Activated CD4-positive, alpha-beta T cell treated with anti-CD3 and anti-CD28 coated beads, Interleukin-2, amount 50 U/mL, for 24 hours (primary cell): Measurements from ENCODE around the gene SLC34A1.

Experiments
- DNase-seq, 2 donors: peaks; one replicate each; pipeline ENCODE4 v3.0.0-alpha.2; 2020; ENCODE audit warnings: low read depth in 1 of 2, low spot score in 1 of 2

Gene SLC34A1

DNA sequence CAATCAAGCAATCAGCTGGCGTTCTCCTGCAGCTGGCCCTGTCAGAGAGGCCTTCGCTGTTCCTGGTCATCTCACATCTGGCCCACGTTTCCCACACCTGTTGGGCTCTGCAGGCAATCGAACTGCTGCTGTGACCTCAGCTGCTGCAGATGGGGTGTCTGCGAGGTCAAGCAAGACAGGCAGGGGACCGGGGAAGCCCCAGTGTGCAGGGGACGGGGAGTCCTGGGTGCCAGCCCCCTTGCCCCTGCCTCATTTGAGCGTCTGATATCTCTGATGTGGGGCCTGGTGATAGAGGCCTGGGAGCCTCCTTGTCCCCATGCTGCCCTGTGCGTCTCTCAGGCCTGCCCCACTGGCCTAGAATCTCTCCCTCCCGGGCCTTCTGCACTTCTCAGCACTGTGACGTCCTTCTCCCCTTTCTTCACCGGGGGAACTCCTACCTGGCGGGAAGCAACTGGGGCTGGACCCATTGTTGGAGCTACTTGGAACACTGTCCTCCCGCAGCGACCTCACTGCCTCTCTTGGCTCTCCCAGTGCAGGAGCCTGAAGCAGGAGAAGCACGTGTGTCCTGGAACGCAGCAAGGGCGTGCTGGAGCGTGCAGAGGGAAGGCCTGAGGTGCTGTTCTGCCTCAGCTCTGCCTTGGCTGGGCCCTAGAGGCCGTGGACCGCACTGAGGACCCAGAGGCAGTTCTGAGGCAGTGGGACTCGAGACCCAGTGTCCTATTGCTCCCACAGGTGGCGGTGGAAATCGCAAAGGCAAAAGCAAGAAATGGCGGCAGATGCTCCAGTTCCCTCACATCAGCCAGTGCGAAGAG is 46.1 kb downstream of the SLC34A1 start:
- no peak for DNase-seq

DNA sequence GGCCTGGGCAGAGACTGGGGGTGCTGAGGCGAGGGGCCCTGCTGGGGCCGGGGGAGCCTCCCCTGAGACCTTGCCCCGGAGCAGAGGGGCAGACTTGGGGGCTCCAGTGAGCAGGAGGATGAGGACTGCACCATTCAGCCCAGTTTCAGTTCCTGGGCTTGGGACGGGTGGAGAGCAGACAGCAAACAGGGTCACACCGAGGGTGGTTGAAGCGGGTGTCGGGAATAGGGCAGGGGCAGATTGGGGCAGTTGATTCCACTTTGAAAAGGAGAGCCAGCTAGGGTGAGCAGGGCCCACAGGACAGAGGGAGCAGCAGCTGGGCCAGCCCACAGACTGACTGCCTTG is 46.7 kb downstream of the SLC34A1 start:
- DNase-seq, result no peak

GRCh38 chr5:177431317-177432142 is 47.3 kb downstream of the SLC34A1 start:
- DNase-seq, result peak in 1 of 2 donors; percentile 59

DNA sequence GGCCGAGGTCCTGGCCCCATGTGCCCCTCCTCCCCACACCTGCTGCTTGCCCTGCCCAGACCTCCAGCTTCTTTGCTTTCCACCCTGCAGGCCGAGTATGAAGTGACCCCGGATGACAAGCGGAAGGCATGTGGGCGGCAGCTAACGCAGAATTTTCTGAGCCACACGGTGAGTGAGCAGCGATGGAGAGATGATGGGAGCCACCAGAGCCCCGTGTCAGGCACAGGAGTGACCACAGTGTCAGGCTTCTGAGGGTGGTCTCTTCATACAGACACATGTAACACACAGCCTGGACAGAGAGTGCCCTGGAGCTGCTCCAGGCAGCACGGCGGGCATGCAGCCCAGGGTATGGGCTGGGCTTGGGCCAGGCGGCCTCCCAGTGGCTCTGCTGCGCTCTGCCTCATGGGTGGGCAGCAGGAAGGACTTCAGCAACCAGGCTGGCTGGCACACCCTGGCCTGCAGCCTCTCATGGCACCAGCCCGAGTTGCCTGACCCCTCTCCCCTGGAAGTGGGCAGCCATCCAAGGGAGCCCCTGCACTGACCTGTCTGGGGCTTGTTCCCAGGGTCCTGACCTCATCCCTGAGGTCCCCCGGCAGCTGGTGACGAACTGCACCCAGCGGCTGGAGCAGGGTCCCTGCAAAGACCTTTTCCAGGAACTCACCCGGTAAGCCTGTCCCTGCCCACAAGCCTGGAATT is 48.1 kb downstream of the SLC34A1 start:
- DNase-seq, result no peak

- no peak for DNase-seq
Observed at GRCh38 chr5:177432839-177433657, 48.8 kb downstream of the SLC34A1 start.

DNA sequence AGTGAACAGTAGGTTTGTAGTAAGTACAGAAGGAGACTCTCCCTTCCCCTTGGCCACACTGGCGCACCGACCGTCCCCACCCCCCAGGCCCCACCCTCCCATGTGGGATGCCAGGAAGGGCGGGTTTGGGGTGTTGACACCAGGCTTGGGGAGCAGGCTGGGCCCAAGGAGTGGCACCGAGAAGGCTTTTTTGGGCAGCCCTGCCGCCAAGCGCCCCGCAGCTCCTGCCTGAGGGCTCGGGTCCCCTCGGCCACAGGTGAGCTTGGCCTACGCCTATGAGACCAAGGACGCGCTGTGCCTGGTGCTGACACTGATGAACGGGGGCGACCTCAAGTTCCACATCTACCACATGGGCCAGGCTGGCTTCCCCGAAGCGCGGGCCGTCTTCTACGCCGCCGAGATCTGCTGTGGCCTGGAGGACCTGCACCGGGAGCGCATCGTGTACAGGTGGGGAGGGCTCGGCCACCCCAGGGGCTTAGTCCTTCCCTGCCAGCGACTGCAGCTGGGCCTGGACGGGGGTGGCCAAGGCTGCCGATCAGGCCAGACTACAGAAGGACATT is 49.5 kb downstream of the SLC34A1 start:
- DNase-seq, result no peak

DNA sequence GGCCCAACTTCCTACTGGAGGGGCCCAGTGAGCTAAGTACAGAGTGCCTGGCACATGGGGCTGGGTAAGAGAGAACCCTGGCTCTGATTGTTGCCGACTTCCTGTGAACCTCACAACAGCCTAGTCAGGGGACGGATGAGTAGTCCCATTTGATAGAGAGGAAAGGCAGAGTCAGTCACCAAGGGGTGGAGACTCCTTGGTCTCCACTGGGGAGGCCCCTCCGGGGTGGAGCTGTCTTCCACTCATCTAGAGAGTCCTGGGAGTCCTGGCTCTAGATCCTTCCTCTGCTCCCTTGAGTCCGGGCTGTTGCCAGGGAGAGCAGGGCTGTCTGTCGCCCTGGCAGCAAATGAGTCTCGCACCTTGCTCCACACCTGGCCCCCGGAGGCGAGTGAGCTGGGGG is 50.2 kb downstream of the SLC34A1 start:
- DNase-seq, result peak in 1 of 2 donors; percentile 70

DNA sequence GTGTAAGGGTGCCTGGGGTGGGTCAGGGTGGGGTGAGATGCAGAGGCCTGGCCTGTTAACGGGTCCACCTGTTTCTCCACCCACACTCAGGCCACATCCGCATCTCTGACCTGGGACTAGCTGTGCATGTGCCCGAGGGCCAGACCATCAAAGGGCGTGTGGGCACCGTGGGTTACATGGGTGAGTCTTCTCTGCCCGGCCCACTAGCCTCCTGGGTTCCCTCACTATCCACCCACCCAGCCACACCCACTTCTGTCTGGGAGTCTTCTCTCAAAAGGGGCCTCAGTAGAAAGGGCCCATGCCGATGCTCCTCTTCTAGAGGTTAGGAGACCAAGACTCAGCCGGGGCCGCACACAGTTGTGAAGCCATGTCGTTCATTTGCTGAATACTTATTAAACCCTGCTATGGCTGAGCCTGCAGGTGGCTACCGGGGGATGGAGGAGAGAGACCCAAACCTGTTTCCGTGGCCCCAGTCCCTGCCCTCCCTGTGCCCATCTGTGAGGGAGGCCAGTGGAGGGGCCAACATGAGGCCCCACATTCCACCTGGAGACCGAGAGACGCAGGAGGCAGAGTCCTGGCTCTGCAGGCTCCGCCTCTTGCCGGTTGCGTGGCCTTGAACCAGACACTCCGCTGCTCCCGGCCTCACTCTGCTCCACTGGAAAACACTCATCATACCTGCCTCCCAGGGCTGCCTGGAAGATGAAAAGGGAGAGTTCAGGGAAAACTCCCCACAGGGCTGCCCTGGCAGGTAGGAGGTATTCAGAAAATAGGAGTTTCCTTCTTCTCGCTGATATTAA is 50.9 kb downstream of the SLC34A1 start:
- DNase-seq, result no peak

DNA sequence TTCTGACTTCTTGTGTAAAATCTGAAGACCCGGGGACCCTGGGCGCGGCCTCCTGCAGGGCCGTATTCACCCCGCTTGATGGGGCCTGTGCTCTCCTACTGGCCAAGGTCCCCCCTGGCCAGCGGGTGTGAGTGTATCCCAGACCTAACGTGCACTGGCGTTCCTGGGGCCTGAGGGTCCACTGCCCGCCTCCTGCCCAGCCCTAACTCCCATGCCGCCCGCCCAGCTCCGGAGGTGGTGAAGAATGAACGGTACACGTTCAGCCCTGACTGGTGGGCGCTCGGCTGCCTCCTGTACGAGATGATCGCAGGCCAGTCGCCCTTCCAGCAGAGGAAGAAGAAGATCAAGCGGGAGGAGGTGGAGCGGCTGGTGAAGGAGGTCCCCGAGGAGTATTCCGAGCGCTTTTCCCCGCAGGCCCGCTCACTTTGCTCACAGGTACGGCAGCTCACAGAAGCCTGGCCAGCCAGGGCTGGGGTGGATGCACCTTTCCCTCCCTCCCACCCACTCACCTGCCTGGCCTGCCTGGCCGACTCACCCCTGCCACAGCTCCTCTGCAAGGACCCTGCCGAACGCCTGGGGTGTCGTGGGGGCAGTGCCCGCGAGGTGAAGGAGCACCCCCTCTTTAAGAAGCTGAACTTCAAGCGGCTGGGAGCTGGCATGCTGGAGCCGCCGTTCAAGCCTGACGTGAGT is 51.8 kb downstream of the SLC34A1 start:
- DNase-seq, result no peak

- no peak for DNase-seq
Observed at GRCh38 chr5:177437623-177438022, 53.4 kb downstream of the SLC34A1 start.

DNA sequence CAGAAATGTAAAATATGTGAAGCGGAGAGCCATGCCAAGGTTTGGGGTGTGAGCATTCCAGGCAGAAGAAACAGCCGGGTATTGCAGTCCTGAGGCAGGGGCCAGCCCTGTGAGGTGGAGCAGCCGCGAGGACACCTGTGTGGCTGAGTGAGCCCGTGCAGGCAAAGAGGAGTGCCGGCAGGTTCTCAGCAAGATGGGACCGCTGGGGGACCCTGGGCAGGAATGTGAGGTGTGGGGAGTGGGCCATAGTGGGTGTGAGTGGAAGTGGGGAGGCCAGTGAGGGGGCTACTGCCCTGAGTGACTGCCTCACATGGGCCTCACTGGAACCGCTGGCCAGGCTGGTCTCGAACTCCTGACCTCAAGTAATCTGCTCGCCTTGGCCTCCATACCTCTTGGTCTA is 54.2 kb downstream of the SLC34A1 start:
- no peak for DNase-seq

DNA sequence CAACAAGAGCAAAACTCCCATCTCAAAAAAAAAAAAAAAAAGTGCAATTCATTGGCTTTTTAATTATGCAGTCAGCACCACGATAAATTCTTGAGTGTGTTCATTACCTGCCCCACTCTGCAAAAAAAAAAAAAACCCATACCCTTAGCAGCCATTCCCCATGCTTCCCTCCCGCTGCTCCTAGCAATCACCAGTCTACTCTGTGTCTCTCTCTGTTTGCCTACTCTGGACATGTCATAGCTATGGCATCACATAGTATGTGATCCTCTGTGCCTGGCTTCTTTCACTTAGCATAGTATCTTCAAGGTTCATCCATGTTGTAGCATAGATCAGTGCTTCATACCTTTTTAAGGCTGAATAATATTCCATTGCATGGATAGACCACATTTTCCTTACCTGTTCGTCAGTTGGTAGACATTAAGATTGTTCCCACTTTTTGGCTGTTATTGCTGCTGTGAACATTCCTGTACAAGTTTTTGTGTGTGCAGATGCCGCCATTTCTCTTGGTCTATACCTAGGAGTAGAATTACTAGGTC is 55.4 kb downstream of the SLC34A1 start:
- no peak for DNase-seq

DNA sequence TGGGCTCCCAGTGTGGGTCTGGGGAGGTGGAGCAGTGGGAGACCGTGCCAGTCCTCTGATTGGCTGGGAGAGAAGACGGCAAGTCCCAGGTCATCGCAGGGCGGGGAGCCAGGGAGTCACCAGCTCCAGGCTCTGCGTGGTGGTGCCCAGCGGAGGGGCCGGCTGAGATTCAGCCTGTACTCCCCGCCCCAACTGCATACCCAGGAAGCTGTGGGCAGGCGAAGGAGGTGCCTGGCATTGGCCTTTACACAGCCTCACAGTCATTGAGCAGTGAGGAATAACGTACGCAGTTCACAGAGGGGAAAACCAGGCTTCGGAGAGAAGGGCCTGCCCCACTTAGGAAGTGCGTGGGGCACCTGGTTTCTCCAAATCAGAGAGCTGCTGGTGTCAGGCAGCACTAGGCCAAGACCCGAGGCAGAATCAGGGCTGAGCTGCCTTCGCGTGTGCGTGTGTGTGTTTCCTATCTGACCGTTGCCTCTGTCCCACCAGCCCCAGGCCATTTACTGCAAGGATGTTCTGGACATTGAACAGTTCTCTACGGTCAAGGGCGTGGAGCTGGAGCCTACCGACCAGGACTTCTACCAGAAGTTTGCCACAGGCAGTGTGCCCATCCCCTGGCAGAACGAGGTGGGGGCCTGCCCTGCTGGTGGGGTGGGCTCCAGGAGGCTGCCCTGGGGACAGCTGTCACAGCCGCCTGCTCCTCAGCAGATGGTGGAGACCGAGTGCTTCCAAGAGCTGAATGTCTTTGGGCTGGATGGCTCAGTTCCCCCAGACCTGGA is 56.2 kb downstream of the SLC34A1 start:
- no peak for DNase-seq

DNA sequence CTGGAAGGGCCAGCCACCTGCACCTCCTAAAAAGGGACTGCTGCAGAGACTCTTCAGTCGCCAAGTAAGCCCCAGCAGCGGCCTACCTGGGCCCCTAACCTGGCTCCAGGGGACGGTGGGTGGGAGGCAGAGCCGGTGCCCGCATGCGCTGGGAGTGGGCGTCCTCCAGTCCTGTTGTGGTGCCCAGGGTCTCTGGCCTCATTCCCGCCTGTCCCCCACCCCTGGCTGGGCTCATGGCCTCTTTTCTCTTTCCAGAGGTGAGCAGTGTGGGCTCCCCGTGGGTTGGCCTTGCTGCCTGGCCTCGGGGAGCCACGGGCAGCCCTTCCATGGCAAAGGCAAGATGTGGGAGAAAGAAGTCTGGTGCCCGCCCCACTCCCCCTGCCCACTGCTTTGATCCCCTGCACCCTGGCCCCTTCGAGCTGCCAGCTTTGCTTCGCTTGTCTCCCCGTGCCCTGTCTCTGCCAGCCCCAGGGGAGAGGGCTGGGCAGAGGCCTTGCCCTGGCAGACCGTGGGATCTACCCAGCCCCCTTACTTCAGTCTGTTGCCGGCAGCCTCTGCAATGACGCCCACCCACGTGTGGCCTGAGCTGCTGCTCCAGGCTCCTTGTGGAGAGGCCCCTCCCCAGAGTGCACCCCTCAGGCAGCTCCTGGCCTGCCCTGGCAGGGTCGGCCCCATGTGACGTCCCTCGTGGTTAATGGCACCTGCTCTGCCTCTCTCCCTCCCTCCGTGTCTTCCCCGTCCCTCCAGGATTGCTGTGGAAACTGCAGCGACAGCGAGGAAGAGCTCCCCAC is 57.0 kb downstream of the SLC34A1 start:
- no peak for DNase-seq

DNA sequence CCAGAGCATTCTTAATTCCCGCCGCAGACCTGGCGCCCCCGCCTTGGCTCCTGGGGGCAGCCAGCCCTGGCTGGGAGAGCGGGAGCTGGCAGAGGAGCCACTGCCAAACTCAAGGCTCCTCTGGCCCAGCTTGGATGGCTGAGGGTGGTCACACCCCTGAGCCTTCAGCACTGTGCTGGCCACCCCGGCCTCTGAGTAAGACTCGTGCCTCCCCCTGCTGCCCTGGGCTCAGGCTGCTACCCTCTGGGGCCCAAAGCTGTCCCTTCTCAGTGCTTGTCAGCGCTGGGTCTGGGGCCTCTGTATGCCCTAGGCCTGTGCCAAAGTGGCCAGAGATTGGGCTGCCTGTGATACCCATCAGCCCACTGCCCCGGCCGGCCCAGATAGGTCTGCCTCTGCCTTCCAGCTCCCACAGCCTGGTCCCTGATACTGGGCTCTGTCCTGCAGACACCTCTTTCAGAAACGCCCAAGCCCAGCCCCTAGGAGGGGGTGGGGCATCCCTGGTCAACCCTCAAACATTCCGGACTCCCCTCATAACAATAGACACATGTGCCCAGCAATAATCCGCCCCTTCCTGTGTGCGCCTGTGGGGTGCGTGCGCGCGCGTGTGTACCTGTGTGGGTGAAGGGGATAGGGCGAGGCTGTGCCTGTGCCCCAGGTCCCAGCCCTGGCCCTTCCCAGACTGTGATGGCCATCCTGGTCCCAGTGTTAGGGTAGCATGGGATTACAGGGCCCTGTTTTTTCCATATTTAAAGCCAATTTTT is 58.0 kb downstream of the SLC34A1 start:
- no peak for DNase-seq

- DNase-seq, result no peak
Observed at GRCh38 chr5:177443144-177443983, 59.1 kb downstream of the SLC34A1 start.
